AG04450 (cell line): ENCODE data around the gene SETD3. TPM values are rescaled to one million over a fixed set of nuclear protein-coding genes. Genes with fewer than 3 reads are reported as not detected.

Experiments used
- CTCF ChIA-PET: fragments of 300-600, 350-600 bp; formaldehyde crosslinking; extraction: SDS; loops from one replicate; lab custom pipeline; 2022; ENCODE audit warnings: antibody characterized with exemption, inconsistent platforms; lab: Charles Lee
- POLR2A ChIA-PET: fragments of 350-600 bp; formaldehyde crosslinking; extraction: SDS; loops from one replicate; lab custom pipeline; 2021; ENCODE audit warnings: antibody characterized with exemption, inconsistent platforms; lab: Yijun Ruan, JAX
- DNase-seq: peaks from one replicate; pipeline ENCODE4 v3.0.0-alpha.2; 2011; ENCODE audit warnings: low read depth, low spot score
- H3K27ac ChIP-seq: one replicate; pipeline ENCODE4 v1.5.1; 2012; ENCODE audit warnings: low read depth, low read length, control low read depth
- H3K27me3 ChIP-seq: one replicate; pipeline ENCODE4 v1.6.0; 2012; ENCODE audit warnings: low read length; ENCODE audit not compliant: control insufficient read depth, insufficient read depth
- H3K4me3 ChIP-seq: 2 replicates; pipeline ENCODE4 v1.5.1; 2011; ENCODE audit warnings: mild to moderate bottlenecking, low read depth, low read length, control low read depth
- H3K9me3 ChIP-seq: 2 replicates; pipeline ENCODE4 v1.5.1; 2012; ENCODE audit warnings: low read length; ENCODE audit not compliant: control insufficient read depth, insufficient read depth
- polyA plus RNA-seq: library from polyadenylated mRNA; depleted of rRNA; stranded (reverse); fragments of >200 nt; gene quantifications from 2 replicates; pipeline ENCODE4 v1.2.3, GENCODE V29; 2011
- TF ChIP-seq, protein P1 (sequence below): IDR thresholded peaks from 2 replicates; pipeline ENCODE4 v1.5.1; 2011; ENCODE audit warnings: low read depth, low read length, control low read depth, inconsistent platforms

The SETD3 gene
- polyA plus RNA-seq, 1 experiment, result 25.0 TPM

DNA sequence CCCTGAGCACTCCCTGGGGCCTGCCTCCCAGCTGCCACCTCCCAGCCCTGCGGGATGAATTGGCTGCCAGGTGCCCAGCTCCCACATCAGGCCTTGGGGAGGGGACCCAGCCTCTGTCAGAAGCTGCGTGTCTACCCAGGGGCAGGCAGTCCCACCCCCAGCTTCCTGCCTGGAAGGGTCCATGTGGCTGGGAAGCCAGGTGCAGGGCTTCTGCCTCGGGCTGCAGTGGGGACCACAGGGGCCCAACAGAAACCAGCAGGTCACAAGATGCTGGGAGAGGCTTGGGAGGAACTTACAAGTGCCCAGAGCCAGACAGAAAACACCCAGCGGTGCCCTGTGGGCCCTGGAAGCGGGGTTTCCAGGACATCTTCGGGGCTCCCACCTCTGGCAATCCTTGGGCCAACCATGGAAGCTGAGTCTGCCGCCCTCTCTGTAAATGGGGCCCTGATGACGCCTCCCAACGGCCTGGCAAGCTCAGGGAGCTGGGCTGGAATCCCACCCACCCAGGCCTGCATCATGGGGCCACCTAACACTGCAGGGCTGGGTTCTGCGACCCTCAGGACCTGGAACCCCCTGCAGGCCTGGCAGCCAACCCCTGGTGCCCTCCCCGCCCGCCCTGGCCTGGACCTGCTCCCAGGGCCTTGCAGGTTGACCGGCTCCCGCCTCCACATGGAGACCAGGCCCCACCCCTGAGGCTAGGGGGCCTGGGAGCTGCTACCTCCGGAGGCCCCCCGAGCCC lies 37.2 kb upstream of the SETD3 start:
- H3K27ac ChIP-seq, result no peak overlapping the region
- H3K4me3 ChIP-seq, result no peak overlapping the region
- TF ChIP-seq, protein P1, sequence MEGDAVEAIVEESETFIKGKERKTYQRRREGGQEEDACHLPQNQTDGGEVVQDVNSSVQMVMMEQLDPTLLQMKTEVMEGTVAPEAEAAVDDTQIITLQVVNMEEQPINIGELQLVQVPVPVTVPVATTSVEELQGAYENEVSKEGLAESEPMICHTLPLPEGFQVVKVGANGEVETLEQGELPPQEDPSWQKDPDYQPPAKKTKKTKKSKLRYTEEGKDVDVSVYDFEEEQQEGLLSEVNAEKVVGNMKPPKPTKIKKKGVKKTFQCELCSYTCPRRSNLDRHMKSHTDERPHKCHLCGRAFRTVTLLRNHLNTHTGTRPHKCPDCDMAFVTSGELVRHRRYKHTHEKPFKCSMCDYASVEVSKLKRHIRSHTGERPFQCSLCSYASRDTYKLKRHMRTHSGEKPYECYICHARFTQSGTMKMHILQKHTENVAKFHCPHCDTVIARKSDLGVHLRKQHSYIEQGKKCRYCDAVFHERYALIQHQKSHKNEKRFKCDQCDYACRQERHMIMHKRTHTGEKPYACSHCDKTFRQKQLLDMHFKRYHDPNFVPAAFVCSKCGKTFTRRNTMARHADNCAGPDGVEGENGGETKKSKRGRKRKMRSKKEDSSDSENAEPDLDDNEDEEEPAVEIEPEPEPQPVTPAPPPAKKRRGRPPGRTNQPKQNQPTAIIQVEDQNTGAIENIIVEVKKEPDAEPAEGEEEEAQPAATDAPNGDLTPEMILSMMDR, result no peak
- ChIA-PET CTCF (interaction anchor here (0.7 to 2.9 kb wide), 5 partner anchors 11 to 112 kb away, joined by 3 to 22 read pairs (median 3); no protein-coding TSS in a partner anchor), POLR2A (no interaction called here)
- no peak for DNase-seq
- no peaks in the 10 kb centered on the region; the same call in 1 of the 2 replicates for H3K9me3 ChIP-seq
- no peaks in the 10 kb centered on the region for H3K27me3 ChIP-seq

DNA sequence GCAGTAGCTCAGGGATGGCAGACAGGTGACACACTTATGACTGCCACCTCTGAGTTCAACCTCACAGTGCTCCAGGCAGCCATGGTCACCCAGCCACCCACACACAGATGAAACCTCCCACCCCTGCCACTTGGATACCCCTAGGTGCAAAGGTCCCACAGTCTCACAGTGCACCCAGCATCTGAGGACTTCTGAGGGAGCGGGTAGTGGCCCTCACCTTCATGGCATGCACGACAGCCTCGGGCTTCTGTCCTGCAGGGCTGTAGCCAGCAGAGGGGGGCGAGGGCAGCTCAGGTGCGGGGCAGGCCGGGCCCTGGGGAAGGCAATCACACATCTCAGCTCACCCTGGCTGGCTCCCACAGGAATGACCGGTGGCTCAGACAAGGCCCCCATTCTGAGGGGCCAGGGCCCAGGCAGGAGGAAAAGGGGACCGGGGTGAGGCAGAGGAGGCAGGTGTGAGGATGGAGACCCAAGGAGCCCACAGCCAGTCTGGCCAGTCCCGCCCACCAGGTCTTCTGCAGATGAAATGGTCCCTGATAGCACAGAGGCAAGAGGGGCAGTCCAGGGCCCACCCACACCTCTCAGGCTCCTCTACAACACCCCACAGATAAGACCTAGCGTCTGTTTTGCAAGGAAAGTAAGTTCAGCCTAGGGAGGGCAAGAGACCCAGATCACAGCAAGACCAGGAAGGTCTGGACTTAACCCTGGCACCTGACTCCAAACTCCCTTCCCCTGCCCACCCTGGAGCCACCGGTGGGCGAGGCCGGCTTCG lies 36.4 kb upstream of the SETD3 start:
- CTCF ChIA-PET, result interaction anchor here (0.6 to 2.9 kb wide), 5 partner anchors 33 to 113 kb away, joined by 3 to 22 read pairs (median 3); no protein-coding TSS in a partner anchor
- POLR2A ChIA-PET, result no interaction called here
- DNase-seq, result no peak
- Histone ChIP-seq H3K27ac (no peak overlapping the region), H3K4me3 (no peak overlapping the region), H3K27me3 (no peaks in the 10 kb centered on the region), H3K9me3 (no peaks in the 10 kb centered on the region; the same call in 1 of the 2 replicates)
- TF ChIP-seq, protein P1, result no peak

DNA sequence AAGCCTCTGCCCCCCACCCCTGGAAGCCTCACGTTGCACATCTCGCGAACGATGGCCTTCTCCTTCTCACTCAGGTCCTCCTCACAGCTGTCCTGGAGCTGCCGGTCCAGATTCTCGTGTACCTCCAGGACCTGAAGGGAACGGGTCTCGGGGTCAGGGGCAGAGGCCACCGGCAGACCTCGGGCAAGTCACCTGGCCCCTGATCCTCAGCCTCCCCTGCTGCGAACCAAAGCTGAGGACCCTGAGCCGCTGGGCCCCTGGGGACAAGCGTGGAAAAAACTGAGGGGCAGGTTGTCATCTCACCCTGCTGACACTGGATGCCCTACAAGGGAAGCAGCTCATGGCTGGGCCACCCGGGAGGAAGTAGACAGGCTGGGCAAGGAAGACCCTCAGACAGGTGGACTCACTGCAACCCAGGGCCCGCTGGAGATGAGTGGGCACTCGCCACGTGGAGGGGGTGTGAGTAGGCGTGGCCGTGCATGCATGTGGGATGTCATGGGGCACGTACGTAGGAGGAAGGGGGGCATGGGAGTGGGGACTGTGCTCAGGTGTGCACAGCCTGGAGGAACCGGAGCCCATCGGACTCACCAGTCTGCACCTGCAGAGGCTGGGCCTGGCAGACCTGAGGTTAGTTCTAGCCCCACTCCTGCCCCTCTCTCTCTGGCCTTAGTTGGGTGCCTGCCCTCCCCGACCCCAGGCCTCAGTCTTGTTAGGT lies 35.7 kb upstream of the SETD3 start:
- TF ChIP-seq, protein P1, result no peak
- Histone ChIP-seq H3K27me3 (no peaks in the 10 kb centered on the region), H3K9me3 (no peaks in the 10 kb centered on the region; the same call in 1 of the 2 replicates), H3K4me3 (no peak overlapping the region), H3K27ac (no peak overlapping the region)
- no peak for DNase-seq
- CTCF ChIA-PET, result interaction anchor here (0.6 to 0.7 kb wide), 2 partner anchors 112 to 123 kb away, joined by 3 read pairs; no protein-coding TSS in a partner anchor
- POLR2A ChIA-PET, result no interaction called here

DNA sequence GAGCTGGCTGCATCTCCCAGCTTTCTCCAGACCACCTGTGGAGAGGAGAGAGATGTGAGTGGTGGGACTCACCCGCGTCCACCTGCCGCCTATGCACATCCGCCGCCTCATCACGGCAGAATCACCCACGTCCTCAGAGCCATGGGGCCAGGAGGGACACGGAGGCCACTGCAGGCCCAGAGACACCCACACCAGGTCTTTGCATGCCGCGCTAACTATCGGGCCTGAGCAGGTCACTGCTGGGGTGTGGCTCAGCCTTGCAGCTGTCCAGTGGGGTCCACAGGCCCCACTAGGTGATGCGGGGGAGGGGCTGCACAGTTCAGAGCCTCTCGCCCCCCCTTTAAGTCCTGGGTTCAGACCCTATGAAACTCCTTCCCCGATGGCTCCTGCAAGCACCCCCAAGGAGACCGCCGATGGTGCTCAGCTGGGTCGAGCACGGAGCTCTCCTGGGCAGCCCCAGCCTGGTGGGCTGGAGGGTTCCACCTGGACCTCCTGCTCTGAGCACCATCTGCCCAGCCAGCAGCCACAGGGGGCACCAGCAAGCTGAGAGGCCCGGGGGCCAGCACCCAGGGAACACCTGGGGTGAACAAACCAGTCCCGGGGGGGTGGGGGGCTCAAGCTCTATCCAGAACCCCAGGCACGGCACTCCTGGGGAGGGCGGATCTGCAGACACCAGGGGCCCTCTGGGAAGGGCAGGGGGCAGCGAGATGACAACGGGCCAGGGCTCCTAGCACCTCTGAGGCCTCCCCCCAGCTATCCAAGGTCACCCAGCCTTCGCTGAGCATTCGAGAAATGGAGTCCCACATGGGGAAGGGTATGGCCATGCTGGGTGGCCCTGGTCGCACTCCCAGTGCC lies 34.9 kb upstream of the SETD3 start:
- ChIA-PET CTCF (interaction anchor here (0.7 kb wide), 1 partner anchor 123 kb away, joined by 3 read pairs; no protein-coding TSS in a partner anchor), POLR2A (no interaction called here)
- TF ChIP-seq, protein P1, result no peak
- no peak overlapping the region for H3K27ac ChIP-seq
- no peak for DNase-seq
- H3K27me3 ChIP-seq, result no peaks in the 10 kb centered on the region
- no peak overlapping the region for H3K4me3 ChIP-seq
- H3K9me3 ChIP-seq, result no peaks in the 10 kb centered on the region; the same call in 1 of the 2 replicates
